Stimulated activated CD4-positive, alpha-beta T cell treated with anti-CD3 and anti-CD28 coated beads, Interleukin-15, amount 100 ng/mL, for 1 hour (primary cell): ENCODE results near the gene PEPD.

Experiments
- DNase-seq, 2 donors: peaks; one replicate each; pipeline ENCODE4 v3.0.0-alpha.2; 2020; ENCODE audit warnings: low read depth in 1 of 2, low spot score in 1 of 2

PEPD gene

DNA sequence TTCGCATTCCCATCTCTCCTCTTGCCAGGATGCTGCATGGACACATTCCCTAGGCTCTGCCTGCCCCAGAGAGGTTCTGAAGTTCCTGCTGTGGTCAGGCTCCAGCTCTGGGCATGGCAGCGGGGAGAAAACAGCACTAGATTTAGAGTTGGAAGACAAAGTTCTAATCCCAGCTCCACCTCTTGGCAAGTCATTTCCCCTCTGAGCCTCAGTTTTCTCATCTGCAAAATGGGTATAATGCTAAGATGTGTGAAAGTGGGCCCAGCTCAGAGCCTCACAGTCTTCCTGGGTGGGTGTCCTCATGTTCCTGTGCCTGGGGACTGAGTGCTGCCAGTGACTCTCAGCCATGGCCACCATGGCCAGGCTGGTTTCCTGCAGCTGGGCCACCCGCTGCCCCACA, 9.6 kb downstream of the PEPD start:
- no peak for DNase-seq

DNA sequence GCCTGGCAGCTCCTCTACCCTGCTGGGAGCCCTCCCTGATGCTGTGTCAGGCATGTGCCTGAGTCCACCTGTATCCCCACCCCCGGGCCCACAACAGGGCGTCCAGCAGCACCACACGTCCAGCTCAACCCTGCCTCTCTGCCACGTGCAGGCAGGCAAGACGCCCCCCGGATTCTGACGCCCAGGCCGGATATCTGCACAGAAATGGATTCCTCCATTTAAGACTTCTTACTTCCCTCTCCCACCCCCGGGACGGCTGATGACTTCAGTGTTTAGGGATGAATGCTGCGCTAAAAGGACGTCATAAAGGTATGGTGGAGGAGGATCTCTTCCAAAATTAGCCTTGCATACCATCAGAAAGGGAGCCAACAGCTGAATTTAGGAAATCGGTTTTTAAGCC, 10.2 kb downstream of the PEPD start:
- DNase-seq: no peak

DNA sequence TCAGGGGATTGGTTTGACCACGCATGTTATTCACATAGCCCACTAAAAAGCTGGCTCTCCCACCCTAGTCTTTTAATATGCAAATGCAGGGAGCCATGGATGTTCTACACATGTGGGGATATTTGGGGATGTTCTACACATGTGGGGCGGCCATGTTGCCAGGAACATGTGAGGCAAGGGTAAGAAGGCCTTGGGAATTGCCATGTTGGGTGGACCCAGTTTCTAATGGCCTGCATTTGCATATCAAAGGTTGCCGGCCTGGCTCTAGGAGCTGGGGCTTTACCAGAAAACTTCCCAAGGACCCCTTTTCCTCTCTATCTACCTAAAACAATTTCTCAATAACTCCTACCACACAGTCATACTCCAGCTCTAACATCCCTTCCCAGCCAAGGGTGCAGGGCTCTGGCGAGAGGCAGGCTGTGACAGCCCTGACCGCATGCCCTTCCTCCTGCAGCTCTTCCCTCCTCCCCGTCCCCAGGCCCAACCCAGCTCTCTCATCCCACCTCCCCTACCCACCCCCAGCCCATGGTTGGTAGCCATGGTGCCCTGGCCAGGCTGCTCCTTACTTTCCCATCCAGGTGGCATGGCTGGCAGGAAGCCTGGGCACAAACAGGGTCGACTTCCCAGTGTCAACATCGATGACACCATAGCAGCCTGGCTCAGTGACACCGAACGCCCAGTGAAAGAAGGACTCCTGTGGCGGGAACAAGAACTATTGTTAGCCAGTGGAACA, 11.0 kb downstream of the PEPD start:
- DNase-seq: no peak

DNA sequence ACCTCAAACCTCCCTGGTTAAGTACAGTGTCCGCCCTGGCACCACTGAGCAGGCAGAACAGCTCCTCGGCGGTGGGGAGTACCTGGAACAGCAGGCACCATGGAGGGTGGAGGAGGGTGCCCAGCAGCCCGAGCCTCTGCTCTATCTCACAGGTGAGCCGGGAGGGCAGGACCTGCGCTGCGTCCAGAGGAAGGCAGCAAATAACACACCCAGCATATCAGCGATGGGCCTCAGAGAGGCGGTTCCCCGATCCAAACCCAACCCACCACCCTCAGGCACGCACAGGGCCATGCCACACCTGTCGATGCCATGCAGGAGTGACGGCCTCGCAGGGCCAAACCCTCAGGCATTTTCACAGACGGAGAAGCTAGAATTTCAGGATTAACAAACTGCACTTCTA, 11.8 kb downstream of the PEPD start:
- no peak for DNase-seq

DNA sequence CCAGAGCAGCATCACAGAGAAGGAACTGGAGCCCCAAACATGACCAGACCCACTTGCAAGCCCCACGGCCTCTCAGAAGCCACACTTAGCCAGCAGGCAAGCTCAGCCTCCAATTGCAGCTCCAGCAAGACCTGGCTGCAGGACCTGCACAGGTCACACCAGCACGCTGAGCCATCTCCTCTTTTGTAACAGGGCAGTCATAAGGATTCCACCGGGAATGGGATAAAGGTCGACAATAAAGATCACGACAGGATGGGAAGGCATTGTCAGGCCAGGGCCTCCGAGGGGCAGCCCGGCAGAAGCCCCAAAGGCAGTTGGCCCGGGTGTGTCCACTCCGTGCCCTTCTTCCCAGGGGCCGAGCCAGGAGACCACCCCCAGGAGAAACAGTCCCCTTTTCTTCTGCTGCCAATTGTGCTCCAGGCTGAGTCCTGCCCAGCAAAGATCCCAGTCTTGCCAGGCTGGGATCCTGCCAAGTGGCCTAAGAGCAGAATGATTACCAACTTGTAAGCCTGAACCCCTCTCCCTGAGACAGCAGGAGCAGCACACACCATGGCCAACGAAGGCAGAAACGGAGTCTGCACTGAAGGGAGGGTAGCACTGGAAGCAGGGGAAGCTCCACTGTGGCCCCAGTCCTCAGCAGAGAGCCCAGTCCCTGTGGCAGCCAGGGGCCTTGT, 12.5 kb downstream of the PEPD start:
- no peak for DNase-seq

DNA sequence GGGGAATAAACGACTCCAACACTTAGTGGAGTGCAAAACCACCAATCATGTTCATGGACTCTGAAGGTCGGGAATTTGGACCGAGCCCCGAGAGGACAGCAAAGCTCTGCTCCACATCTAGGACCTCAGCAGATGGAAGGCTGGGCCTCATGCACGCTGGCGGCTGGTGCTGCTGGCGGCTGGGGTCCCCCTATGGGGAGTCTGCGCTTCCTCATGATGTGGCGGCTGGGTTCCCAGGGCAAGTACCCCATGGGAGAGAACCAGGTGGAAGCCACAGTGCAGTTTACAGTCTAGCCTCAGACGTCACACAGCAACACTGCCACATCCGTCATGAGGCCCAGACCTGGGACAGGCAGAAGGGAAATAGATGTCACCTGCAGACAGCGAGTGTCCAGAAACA, 13.2 kb downstream of the PEPD start:
- DNase-seq: no peak

DNA sequence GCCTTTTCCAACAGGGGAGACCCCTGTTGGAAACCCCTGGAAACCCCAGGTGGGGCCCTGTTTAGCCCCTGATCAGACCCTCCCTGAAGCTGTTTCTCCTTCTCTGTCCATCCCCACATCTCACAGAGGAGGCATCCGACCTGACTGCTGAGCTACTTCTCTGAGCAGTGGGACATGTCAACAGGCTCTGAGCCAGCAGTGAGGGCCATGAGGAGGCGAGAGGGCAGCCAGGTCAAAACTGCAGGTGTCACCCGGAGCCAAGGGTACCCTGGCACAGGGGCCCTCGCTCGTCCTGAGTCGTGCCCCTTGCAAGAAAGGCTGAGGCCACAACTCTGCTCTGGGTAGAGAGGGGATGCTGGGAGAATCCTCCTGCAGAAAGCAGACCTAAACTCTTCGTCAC, 13.6 kb downstream of the PEPD start:
- no peak for DNase-seq

DNA sequence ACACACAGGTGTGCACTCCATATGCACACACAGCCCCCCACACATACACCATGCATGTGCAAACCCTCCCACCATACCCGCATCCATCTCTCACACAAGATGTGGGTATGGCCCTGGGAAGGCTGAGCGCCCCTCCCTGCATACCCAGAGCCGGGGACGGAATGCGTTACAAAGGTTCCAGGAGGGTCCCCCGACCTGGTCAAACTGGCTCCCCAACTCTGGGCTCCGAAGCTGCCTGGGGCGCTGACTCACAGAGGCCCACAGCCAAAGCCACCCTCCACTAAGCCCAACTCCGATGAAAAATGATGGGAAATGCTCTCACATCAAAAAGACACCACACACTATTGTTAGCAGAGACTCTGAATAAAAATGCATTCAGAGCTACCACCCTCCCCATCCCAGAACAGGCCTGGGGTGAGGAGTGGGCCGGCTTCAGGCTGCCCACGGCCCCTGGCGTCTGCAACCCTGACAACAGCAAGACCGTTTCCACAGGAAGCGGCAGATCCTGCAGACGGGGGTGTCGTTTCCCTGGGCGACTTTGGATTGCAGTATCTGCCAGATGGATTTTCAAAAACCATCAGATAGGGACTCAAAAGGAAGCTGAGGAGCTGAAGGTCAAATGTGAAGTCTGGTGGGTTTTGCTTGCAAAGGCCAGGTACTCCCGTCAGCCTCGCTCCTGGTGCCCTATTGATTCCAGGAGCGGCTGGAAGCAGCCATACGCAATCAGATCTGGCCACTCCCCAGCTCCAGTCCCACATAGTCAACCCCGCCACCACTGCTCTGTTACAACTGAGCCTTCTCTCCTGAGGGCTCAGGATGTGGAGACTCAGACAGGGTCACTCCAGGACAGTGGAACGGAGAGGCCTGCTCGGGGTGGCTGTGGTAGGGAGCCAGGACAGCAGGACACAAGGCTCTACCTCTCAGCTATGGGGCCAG, 14.3 kb downstream of the PEPD start:
- no peak for DNase-seq

DNA sequence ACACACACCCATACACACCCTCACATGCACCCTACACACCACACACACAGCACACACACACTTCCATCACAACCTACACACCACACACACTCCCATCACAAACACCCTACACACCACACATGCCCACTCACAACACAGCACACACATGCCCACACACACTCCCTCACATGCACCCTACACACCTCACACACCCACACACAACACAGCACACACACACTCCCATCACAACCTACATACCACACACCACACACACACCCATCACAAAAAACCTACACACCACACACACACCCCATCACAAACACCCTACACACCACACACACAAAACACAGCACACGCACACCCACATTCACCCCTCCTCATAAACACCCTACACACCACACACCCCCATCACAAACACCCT, 15.1 kb downstream of the PEPD start:
- no peak for DNase-seq

DNA sequence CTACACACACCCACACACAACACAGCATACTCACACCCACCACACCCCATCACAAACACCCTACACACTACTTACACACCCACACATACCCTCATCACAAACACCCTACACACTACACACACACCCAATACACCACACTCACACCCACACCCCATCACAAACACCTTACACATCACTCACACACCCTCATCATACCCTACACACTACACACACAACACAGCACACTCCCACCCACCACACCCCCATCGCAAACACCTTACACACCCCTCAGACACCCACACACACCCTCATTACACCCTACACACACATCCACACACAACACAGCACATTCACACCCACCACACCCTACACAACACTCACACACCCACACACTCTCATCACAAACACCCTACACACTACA, 15.8 kb downstream of the PEPD start:
- no peak for DNase-seq

DNA sequence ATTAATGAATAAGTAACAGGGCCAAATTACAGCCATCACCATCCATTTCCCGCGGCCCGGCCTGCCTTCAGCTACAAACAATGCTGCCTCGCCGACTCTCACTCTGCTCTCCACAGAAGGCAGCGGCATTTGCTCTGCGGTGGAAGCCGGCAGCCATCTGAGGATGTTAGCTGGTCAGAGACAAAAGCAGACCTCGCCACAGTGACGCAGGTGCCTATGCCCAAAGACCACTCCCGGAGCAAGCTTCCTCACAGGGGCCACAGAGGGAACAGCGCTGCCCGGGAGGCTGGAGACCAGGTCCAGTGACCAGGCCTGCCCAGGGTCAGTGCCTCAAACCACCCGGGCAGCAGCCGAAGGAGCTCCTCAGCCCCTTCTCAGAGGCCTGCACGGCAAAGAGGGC, 16.4 kb downstream of the PEPD start:
- DNase-seq: no peak

DNA sequence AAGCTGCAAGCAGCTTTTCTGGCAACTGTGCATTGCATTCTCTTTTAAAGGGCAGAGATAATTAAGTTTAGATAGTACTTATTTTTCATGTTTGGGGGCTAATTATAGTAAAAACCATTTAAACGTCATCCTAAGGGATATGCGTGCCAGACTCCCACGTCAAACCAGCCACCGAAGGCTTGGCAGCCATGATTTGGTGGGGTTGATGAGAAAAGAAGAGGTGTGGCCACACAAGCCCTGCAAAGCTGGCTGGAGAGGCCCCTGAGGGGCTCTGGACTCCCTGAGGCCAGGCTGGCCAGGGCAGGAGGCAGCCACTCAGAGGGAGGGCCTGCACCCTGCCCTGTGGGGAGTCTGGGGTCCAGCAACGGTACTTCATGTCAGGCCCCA, 17.5 kb downstream of the PEPD start:
- no peak for DNase-seq

DNA sequence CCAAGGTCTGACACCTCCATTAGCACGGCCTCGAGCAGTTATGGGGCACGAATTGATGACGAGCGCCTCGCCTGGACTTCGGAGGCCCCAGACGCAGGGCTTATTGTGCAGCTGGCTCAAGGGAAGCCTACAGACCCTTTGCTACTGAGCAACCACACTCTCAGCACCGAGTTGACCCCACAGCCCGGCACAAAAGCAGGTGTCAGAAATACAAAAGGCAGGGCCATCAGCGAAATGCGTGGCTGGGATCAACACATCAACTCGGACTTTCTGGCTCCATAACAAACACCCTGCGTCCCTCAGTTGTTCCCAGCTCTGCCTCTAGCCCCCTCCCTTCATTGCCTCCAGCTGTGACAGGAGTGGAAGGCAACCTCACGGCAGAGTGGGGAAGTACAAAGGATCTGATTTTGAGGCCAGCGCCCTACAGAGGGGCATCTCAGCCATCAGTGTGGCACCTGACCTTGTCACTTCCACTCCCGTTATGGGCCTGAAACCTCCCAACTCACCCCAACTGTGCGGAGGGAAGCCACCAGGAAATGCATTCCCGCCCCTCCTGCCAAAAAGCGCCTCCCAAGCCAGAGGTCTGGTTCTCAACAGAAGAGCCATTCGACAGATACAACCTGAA, 18.0 kb downstream of the PEPD start:
- DNase-seq: no peak

DNA sequence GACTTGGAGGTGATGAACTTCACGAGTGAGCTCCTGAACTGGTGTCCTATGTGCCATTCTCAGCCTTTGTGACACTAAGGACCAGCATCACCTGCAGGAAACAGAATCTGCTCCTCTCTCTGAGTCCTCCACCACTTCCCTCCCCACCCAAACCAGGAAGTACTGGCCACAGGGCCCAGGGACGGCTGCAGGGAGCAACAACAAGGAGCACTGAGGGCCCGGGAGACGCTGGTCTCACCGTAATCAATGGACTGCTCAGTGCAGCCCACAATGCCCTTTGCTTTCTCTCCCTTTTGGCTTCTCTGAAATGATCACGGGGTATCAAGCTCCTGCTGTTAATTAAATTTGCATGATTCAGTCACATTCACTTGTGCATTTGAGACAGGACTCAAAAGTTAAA, 18.6 kb downstream of the PEPD start:
- DNase-seq: no peak

DNA sequence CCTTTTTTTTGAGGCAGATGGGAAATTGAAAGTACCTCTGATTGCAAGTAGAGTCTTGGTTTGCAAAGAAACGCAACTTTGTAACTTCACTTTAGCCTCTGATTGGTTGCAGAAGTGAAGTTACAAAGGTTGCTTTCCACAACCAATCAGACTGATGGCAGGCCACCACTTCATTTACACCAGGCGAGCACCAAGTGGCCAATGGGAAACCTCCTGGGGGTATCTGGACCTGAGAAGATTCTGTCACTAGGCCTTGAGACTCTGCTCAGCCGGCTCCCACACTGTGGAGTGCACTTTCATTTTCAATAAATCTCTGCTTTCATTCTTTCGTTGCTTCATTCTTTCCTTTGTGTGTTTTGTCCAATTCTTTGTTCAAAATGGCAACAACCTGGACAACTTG, 19.1 kb downstream of the PEPD start:
- no peak for DNase-seq

DNA sequence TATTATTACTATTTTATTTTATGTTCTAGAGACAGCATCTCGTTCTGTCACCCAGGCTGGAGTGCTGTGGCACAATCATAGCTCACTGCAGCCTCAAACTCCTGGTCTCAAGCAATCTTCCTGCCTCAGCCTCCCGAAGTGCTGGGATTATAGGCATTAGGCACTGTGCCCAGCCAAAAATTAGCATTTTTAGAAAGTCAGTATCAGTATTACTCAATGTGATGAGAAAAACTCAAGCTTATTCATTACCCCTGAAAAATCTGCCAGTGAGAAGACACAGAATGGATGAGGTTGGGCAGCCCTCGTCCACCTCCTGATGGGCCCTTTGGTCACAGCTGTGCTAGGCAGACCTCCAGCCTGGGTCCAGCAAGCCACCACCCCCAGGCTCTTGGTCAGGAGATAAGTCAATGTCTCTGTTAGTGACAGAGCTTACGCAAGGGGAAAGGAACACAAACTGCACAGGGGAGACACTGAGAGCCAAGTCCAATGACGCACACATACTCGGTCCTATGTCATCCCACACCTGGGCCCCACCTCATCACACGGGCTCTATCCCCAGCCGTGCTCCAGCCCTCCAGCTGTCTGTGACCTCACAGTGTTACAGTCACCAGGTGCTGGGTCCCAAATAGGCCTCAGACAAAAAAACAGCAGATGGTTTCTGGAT, 19.8 kb downstream of the PEPD start:
- DNase-seq: no peak

DNA sequence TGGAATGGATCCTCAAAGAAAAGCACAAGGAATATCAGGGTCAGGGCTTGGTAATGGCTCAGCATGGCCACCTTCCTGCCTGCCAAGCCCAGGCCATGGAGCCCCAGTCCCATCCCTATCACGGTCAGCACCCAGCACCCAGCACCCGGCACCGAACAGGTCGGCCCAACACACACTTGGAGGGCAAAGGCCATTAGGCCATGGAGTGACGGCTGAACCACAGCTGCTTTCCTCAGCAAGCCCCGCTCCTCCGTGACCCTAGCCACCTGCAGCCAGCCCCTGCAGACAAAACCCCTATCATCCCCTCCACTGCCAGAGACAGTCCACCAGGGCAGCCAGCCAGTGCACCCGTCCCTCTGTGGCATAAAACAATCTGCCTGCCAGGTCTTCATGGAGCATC, 20.6 kb downstream of the PEPD start:
- no peak for DNase-seq

DNA sequence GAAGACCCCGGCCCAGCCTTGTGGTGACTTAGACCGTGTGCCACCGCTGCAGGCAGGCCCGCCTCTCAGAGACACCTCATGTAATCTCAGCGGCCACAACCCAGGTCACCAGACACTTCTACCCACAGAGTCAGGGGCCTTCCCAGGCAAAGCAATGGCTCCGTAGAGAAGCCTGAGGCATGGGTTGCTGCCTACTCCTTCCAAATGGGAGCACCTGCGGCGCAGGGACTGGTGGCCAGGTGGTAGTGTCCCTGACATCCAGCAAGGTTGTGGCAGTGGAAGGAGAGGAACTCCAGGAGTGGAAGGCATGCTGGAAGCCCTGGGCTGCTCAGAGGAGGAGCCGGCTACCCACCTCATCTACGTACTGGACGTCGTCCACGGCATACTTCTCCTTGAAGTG, 21.0 kb downstream of the PEPD start:
- no peak for DNase-seq

DNA sequence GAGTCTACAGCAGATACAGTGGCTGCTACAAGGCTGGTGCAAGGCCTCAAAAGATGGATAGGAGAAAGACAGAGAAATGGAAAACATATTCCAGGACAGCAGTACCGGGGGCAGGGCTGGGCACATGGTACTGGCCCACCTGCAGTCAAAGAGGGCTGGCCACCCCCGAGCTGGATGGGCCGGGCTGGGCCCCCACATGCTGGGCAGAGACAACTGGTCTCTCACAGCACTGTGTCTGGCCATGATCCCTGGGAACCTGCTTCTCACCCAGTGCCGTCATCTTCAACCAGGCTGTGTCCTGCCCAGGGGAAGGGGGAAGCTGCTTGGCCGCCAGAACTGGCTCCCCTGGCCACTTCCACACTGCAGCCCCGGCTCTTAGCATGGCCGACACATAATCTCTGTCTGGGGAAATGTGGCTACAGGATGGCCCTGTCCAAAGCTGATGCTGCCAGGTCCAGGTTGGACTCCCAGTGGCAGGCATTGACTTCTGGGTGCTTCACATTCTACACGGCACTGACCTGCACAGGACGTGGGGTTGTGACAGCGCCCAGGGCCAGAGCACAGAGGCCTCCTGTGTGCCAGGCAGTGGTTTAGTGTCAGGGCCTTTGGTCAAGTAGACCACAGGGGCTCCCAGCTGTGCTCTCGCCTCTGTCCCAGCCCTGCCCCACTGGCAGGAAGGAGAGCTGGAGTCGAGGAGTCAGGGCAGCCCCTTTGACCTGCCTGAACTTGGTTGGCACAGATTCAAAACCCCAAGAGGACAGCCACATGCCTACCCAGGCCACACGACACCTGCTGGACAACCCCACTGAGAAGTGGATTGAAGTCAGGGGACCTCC, 21.7 kb downstream of the PEPD start:
- no peak for DNase-seq

DNA sequence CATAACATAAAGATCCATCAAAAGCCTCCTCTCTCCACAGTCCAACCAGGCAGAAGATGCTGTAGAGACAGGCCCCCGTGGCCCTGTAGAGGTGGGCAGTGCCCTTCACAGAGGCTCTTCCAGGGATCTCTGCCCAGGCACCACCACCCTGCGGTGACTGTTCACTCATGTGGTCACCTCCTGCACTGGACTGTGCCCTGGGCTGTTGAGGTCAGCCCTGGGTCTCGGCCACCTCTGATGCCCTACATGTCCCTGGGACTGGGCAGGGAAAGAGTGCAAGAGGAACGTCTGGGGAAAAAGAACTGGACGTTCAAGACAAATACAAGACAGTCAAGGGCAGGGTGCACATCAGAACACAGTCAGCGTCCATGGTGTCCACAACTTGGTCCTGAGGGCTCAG, 22.3 kb downstream of the PEPD start:
- DNase-seq: no peak
